Small intestine (tissue), 7 donors: ENCODE data around the gene TMEM11. TPM values are rescaled to one million over a fixed set of nuclear protein-coding genes. Genes with fewer than 3 reads are reported as not detected.

Experiments
- DNase-seq, 2 donors: peaks; one replicate each; pipeline versions ENCODE4 v3.0.0 to v3.0.0-alpha.2; 2013
- FAIRE-seq: peaks from 2 replicates; lab custom pipeline; 2012; peaks lifted over from hg19 to GRCh38; lab: Jason Lieb, UNC
- H3K27ac ChIP-seq, 3 donors: one replicate each; pipeline ENCODE4 v1.5.1; 2013; ENCODE audit warnings: low read length in 2 of 3, mild to moderate bottlenecking in 2 of 3, control low read depth in 1 of 3, inconsistent platforms in 1 of 3, low read depth in 1 of 3, moderate library complexity in 1 of 3
- H3K27me3 ChIP-seq, 3 donors: one replicate each; pipeline ENCODE4 v1.6.1; 2013; ENCODE audit warnings: low read length in 3 of 3, inconsistent platforms in 1 of 3; ENCODE audit not compliant: control insufficient read depth in 3 of 3, insufficient read depth in 3 of 3
- H3K36me3 ChIP-seq, 3 donors: one replicate each; pipeline ENCODE4 v1.6.1; 2013; ENCODE audit warnings: low read length in 3 of 3, inconsistent platforms in 1 of 3, low read depth in 1 of 3, mild to moderate bottlenecking in 1 of 3, moderate library complexity in 1 of 3; ENCODE audit not compliant: control insufficient read depth in 3 of 3, insufficient read depth in 2 of 3
- H3K4me1 ChIP-seq, 3 donors: one replicate each; pipeline ENCODE4 v1.6.1; 2013; ENCODE audit warnings: low read length in 2 of 3, inconsistent platforms in 1 of 3, low read depth in 1 of 3, mild to moderate bottlenecking in 1 of 3, moderate library complexity in 1 of 3; ENCODE audit not compliant: control insufficient read depth in 3 of 3, insufficient read depth in 2 of 3
- H3K4me3 ChIP-seq, 3 donors: one replicate each; pipeline ENCODE4 v1.5.1; 2013; ENCODE audit warnings: low read length in 3 of 3, control low read depth in 1 of 3, inconsistent platforms in 1 of 3, low read depth in 1 of 3, mild to moderate bottlenecking in 1 of 3, moderate library complexity in 1 of 3
- H3K9me3 ChIP-seq, 2 donors: one replicate each; pipeline ENCODE4 v1.6.1; 2013; ENCODE audit warnings: low read depth in 1 of 2, low read length in 1 of 2; ENCODE audit not compliant: control insufficient read depth in 2 of 2, insufficient read depth in 1 of 2
- WGBS, 3 donors: extraction: QIAGEN DNeasy Blood & Tissue Kit; methylation state at CpG; one replicate each; pipeline ENCODE4 v1.1.7; 2013; 5-methylcytosine and 5-hydroxymethylcytosine counted together
- polyA plus RNA-seq, 4 donors: library from polyadenylated mRNA; stranded (reverse) in 3 of 4; unstranded in 1 of 4; fragments of 200-250 nt in 3 of 4; fragments of 120-200 nt in 1 of 4; gene quantifications; one replicate each; pipeline versions ENCODE4 v1.2.1 to v1.2.3, GENCODE V29; 2013
- donor health status: healthy with polysubstance abuse.
- donor health status: control.
- donor health status: control.
- donor health status: Bipolar disorder and iron deficiency.
- donor health status: healthy.

Gene TMEM11
- polyA plus RNA-seq, 4 donors: 21.5 to 38.7 (median 26.9) TPM

DNA sequence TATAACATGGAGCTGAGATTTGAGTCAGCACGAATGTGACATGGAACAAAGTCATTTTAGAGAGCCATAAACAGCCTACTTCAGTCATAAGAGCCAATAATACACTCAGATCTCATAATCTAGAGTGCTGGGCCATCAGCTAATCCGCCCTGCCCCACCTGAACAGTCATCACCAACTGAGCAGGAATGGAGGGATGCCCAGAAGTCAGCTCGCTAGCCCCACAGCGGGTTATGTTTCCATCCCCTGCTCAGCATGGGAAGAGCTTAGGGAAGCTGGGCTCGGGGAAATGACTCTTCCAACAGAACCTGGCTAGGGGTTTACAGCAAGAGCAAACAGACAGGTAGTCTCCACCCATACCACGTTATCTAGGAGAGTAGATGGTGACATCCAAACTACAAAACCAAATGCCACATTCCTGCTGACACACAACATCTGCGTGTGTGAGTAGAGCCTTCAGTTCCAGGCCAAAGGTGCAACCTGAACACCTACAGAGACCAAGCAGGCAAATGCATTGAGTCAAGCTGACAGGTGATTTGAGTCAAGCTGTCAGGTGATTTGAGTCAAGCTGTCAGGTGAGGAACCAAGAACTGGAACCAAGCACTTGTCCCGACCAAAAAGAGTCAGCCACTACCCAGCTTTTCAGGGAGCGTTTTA is 2.0 kb downstream of the TMEM11 start:
- 34 to 67% (median 50%) methylated on average over 9 of the region's 9 CpGs for WGBS, 3 donors
- Histone ChIP-seq H3K36me3 (peaks cover 0 to 33% (median 0%) of the 10 kb centered on the region in 3 donors), H3K4me3 (no peak overlapping the region), H3K4me1 (peaks cover 3 to 20% (median 20%) of the 10 kb centered on the region in 3 donors), H3K27ac (peak overlapping the region in 1 of 3 donors; percentile 50), H3K9me3 (no peaks in the 10 kb centered on the region), H3K27me3 (no peaks in the 10 kb centered on the region)
- DNase-seq (peak; percentile 50 to 69), FAIRE-seq (no peak)

DNA sequence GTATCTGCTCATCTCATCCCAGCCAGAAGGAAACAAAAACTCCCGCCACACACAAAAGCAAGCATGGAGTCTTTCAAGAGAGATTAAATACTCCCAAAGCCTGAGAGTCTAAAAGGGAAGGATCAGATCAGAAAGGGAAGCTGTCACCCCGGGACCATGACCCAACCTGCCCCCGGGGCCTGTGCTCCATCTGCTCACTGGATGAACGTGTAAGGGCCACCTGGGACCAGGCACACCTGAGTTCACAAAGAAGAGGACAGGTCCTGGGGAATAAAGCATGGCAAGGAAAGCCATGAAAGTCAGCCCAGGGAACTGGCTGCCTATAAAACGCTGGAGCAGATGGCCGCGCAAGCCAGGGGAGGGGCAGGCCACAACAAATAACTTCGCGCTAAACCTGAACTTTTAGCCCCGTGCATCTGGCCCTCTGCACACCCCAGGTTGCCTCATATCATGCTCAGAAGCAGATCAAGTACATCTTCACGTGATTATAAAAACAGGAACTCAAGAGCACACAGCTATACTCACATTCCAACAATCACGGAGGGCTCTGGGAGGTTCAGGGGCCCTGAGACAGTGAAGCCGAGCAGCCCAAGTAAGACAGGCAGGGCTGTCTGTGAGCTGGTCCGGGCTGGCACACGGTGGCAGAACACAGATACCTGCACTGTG is 3.4 kb downstream of the TMEM11 start:
- H3K4me1 ChIP-seq: peaks cover 3 to 20% (median 20%) of the 10 kb centered on the region in 3 donors
- DNase-seq (peak in 1 of 2 donors; percentile 56), FAIRE-seq (no peak)
- no peaks in the 10 kb centered on the region for H3K9me3 ChIP-seq
- H3K27ac ChIP-seq: peak overlapping the region in 1 of 3 donors; percentile 8
- H3K36me3 ChIP-seq: peaks cover 0 to 41% (median 0%) of the 10 kb centered on the region in 3 donors
- no peaks in the 10 kb centered on the region for H3K27me3 ChIP-seq
- WGBS, 3 donors: 21 to 65% (median 29%) methylated on average over 15 of the region's 15 CpGs
- no peak overlapping the region for H3K4me3 ChIP-seq

DNA sequence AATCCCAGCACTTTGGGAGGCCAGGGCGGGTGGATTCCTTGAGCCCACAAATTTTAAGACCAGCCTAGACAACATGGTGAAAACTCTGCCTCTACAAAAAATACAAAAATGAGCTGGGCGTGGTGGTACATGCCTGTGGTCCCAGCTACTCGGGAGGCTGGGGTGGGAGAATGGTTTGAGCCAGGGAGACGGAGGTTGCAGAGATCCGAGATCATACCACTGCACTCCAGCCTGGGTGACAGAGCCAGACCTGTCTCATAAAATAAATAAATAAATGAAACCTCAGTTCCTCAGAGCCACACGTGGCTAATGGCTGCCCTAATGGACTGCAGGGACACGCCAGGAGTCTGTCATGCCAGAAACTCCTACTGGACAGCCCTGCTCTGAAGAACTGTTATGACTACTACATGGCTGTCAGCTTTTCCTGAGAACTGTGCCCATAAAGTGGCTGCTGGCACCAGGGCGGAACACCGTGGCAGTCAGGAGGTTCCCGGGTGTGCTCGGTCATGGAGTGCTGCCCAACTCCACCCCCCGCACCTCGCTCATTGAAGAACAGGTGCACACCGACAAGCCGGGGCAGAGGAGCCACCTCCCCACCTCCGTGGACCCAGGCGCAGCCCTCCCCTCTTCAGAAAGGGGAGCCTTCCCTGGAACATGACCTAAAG is 4.3 kb downstream of the TMEM11 start:
- FAIRE-seq: no peak
- H3K9me3 ChIP-seq: no peaks in the 10 kb centered on the region
- H3K4me3 ChIP-seq: no peak overlapping the region
- peaks cover 0 to 41% (median 0%) of the 10 kb centered on the region in 3 donors for H3K36me3 ChIP-seq
- peak in 1 of 2 donors; percentile 67 for DNase-seq
- H3K27me3 ChIP-seq: no peaks in the 10 kb centered on the region
- H3K27ac ChIP-seq: no peak overlapping the region
- WGBS, 3 donors: 27 to 71% (median 41%) methylated on average over 17 of the region's 17 CpGs
- H3K4me1 ChIP-seq: peaks cover 3 to 18% (median 17%) of the 10 kb centered on the region in 3 donors

DNA sequence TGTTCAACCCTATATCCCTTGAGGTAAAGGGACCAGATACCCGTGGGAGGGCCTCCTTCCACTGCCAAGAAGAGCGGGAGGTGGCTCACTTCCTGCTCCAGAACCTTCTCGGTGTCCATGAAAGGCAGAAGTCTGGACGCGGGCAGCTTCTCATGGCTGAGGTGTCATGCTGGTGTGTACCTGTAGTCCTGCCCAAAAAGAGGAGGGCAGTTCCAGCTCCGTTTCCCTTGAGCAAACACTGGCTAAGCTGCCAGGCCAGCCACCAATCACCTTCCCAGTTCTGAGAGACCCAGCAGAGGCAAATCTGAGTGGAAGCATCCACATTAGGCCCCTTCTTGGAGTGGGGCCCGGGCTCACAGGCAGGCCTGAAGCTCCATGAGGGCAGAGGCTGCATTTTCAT is 5.6 kb downstream of the TMEM11 start:
- no peak for FAIRE-seq
- DNase-seq: no peak
- WGBS, 3 donors: 79 to 88% (median 85%) methylated on average over 7 of the region's 7 CpGs

GRCh38 chr17:21204935-21205334 is 9.0 kb downstream of the TMEM11 start:
- Histone ChIP-seq H3K4me3 (no peak overlapping the region), H3K36me3 (peaks cover 0 to 52% (median 0%) of the 10 kb centered on the region in 3 donors), H3K27me3 (no peaks in the 10 kb centered on the region), H3K27ac (no peak overlapping the region), H3K4me1 (no peaks in the 10 kb centered on the region), H3K9me3 (no peaks in the 10 kb centered on the region)
- FAIRE-seq (no peak), DNase-seq (no peak)
- 85 to 95% (median 90%) methylated on average over 9 of the region's 9 CpGs for WGBS, 3 donors

More for the DNA sequence above, 5.6 kb downstream of the TMEM11 start:
- Histone ChIP-seq H3K4me3 (no peak overlapping the region), H3K9me3 (no peaks in the 10 kb centered on the region), H3K27ac (no peak overlapping the region), H3K27me3 (no peaks in the 10 kb centered on the region), H3K4me1 (peaks cover 3 to 18% (median 17%) of the 10 kb centered on the region in 3 donors), H3K36me3 (peaks cover 0 to 41% (median 0%) of the 10 kb centered on the region in 3 donors)

- 85 to 90% (median 86%) methylated on average over 12 of the region's 12 CpGs for WGBS, 3 donors
- FAIRE-seq: no peak
Measured at GRCh38 chr17:21202512-21202911, 11.4 kb downstream of the TMEM11 start.

DNA sequence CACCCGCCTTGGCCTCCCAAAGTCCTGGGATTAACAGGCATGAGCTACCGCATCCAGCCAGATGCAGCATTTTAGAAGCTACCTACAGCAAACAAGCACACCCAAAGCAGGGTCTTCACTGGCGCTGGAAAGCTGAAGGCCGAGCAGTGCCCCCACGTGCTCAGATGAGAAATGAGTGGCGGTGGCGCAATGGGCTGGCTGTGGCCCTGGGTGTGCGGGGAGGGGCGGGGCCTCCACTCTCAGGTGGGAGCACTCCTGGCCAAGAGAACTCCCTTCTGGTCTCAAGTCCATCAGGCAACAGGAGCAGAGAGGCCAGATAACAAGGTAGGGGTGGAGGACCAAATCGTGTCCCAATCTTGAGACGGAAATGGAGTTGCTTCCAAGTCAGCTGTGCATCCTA is 12.1 kb downstream of the TMEM11 start:
- Histone ChIP-seq H3K27ac (no peak overlapping the region), H3K4me1 (no peaks in the 10 kb centered on the region)
- FAIRE-seq: no peak

More at GRCh38 chr17:21202512-21202911, 11.4 kb downstream of the TMEM11 start:
- no peaks in the 10 kb centered on the region for H3K9me3 ChIP-seq
- DNase-seq: no peak
- no peak overlapping the region for H3K27ac ChIP-seq
- no peaks in the 10 kb centered on the region for H3K4me1 ChIP-seq
- H3K36me3 ChIP-seq: peaks cover 0 to 51% (median 7%) of the 10 kb centered on the region in 3 donors
- H3K4me3 ChIP-seq: no peak overlapping the region
- no peaks in the 10 kb centered on the region for H3K27me3 ChIP-seq

DNA sequence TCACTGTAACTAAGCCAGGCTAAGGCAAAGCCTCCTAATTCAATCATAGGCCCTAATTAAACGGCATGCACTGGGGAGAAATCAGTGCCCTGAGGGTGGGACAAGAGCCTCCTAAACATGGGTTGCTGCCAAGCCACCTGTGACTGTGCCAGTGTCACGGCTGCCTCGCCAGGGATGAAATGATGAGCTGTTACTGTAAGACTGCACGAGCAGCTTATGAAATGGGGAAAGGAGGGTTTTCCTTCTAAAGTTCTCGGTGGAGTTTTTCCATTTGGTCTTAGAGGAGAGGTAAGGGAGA is 12.7 kb downstream of the TMEM11 start:
- Histone ChIP-seq H3K36me3 (peaks cover 3 to 49% (median 12%) of the 10 kb centered on the region in 3 donors), H3K9me3 (no peaks in the 10 kb centered on the region), H3K4me1 (no peaks in the 10 kb centered on the region), H3K27ac (no peak overlapping the region), H3K4me3 (no peak overlapping the region), H3K27me3 (no peaks in the 10 kb centered on the region)
- DNase-seq: no peak
- 53 to 61% (median 55%) methylated on average over 5 of the region's 5 CpGs for WGBS, 3 donors
- FAIRE-seq: no peak

More for the DNA sequence above, 12.1 kb downstream of the TMEM11 start:
- H3K9me3 ChIP-seq: no peaks in the 10 kb centered on the region
- no peaks in the 10 kb centered on the region for H3K27me3 ChIP-seq
- 91 to 94% (median 94%) methylated on average over 11 of the region's 11 CpGs for WGBS, 3 donors
- peaks cover 3 to 53% (median 10%) of the 10 kb centered on the region in 3 donors for H3K36me3 ChIP-seq
- DNase-seq: no peak
- H3K4me3 ChIP-seq: no peak overlapping the region
